ENCODE results near the gene OTOGL. TPM values are rescaled to one million over a fixed set of nuclear protein-coding genes. Genes with fewer than 3 reads are reported as not detected.
"Not testable (repeated sequence)": the region's sequence is repeated elsewhere in the genome, so short reads cannot be mapped to it uniquely, and the experiment has no call there.

Gene OTOGL
- total RNA-seq, 2 experiments from 2014 or later: not detected

- H3K36me3 Mint-ChIP-seq (ENCODE audit: low read depth): no peaks in the 10 kb centered on the region
- peaks cover 7% of the 10 kb centered on the region for H3K4me1 Mint-ChIP-seq
- DNase-seq: no peak
- ChIA-PET POLR2A (no interaction called here), CTCF (no interaction called here)
- H3K4me3 Mint-ChIP-seq: no peak overlapping the region
- H3K9me3 Mint-ChIP-seq: no peaks in the 10 kb centered on the region
- H3K27ac Mint-ChIP-seq: no peak overlapping the region
- H3K27me3 Mint-ChIP-seq: peaks cover 13% of the 10 kb centered on the region
Observed at GRCh38 chr12:80226576-80226975, 127.2 kb downstream of the OTOGL start.

DNA sequence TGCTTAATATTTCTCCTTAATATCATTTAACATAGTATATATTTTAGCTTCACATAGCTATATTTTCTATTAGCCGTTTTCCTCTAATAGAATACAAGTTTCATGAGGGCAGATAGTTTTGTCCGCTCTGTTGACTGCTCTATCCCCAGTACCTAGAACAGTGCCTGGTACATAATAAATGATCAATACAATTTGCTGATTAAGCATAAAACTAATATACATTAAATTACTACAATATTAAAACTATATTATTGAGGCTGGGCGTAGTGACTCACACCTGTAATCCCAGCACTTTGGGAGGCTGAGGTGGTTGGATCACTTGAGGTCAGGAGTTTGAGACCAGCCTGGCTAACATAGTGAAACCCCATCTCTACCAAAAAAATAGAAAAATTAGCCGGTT lies 128.6 kb downstream of the OTOGL start:
- CTCF ChIA-PET; H3K36me3 Mint-ChIP-seq (ENCODE audit: low read depth); H3K27ac Mint-ChIP-seq; POLR2A ChIA-PET; H3K4me3 Mint-ChIP-seq; H3K9me3 Mint-ChIP-seq; H3K4me1 Mint-ChIP-seq; DNase-seq: not testable (repeated sequence)
- peaks cover 13% of the 10 kb centered on the region for H3K27me3 Mint-ChIP-seq

DNA sequence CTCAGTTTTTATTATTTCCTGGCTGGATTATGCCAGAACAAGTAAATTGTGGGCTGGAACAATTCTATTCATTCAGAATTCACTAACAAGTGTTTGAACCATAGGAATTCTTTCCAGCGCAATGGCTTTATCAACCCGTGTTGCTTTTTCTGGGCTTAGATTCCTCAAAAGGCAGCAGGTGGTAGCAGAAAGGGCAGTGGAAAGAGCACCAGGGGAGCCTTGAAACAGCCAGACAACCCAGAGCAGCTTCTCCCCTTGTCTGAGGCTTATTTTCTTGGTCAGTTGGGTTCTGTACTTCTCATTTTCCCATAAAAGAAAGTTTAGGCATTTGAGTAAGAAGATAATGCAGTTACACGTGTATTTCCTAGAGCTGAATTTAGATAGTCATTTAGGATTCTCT lies 130.7 kb downstream of the OTOGL start:
- peaks cover 9% of the 10 kb centered on the region for H3K27me3 Mint-ChIP-seq

GRCh38 chr12:80232837-80233236 lies 133.5 kb downstream of the OTOGL start:
- H3K36me3 Mint-ChIP-seq (ENCODE audit: low read depth): no peaks in the 10 kb centered on the region
- no peak overlapping the region for H3K4me3 Mint-ChIP-seq
- H3K9me3 Mint-ChIP-seq: no peaks in the 10 kb centered on the region
- no peak overlapping the region for H3K27ac Mint-ChIP-seq
- ChIA-PET CTCF (no interaction called here), POLR2A (no interaction called here)
- DNase-seq: no peak
- H3K27me3 Mint-ChIP-seq: peaks cover 2% of the 10 kb centered on the region
- H3K4me1 Mint-ChIP-seq: no peaks in the 10 kb centered on the region

More for the DNA sequence above, 130.7 kb downstream of the OTOGL start:
- DNase-seq: no peak
- no peaks in the 10 kb centered on the region for H3K9me3 Mint-ChIP-seq
- H3K27ac Mint-ChIP-seq: no peak overlapping the region
- H3K36me3 Mint-ChIP-seq (ENCODE audit: low read depth): no peaks in the 10 kb centered on the region
- ChIA-PET POLR2A (no interaction called here), CTCF (no interaction called here)
- H3K4me3 Mint-ChIP-seq: no peak overlapping the region
- H3K4me1 Mint-ChIP-seq: peaks cover 7% of the 10 kb centered on the region

GRCh38 chr12:80233926-80234325 lies 134.6 kb downstream of the OTOGL start:
- Mint-ChIP-seq H3K27me3 (peaks cover 2% of the 10 kb centered on the region), H3K36me3 (ENCODE audit: low read depth) (no peaks in the 10 kb centered on the region), H3K27ac (no peak overlapping the region), H3K4me3 (no peak overlapping the region), H3K9me3 (no peaks in the 10 kb centered on the region), H3K4me1 (no peaks in the 10 kb centered on the region)
- ChIA-PET CTCF (no interaction called here), POLR2A (no interaction called here)
- no peak for DNase-seq

GRCh38 chr12:80234667-80235066 lies 135.3 kb downstream of the OTOGL start:
- Mint-ChIP-seq H3K27me3 (no peaks in the 10 kb centered on the region), H3K4me1 (no peaks in the 10 kb centered on the region), H3K36me3 (ENCODE audit: low read depth) (no peaks in the 10 kb centered on the region), H3K9me3 (no peaks in the 10 kb centered on the region), H3K4me3 (no peak overlapping the region), H3K27ac (no peak overlapping the region)
- ChIA-PET POLR2A (no interaction called here), CTCF (no interaction called here)
- no peak for DNase-seq

- Mint-ChIP-seq H3K27me3 (no peaks in the 10 kb centered on the region), H3K36me3 (ENCODE audit: low read depth) (no peaks in the 10 kb centered on the region), H3K4me1 (no peaks in the 10 kb centered on the region), H3K9me3 (no peaks in the 10 kb centered on the region), H3K27ac (no peak overlapping the region), H3K4me3 (no peak overlapping the region)
- POLR2A ChIA-PET: no interaction called here
- CTCF ChIA-PET: no interaction called here
- no peak for DNase-seq
Observed at GRCh38 chr12:80235944-80236343, 136.6 kb downstream of the OTOGL start.

DNA sequence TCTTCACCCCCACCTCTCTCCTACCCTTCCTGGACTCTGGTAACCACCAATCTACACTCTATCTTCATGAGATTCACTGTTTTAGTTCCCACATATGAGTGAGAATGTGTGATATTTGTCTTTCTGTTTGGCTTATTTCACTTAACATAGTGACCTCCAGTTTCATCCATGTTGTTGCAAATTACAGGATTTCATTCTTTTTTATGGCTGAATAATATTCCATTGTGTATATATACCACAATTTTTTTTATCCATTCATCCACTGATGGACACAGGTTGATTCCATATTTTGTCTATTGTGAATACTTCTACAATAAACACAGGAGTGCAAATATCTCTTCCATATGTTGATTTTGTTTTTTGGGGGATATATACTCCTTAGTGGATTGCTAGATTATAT lies 140.5 kb downstream of the OTOGL start:
- Mint-ChIP-seq H3K4me1 (no peaks in the 10 kb centered on the region), H3K36me3 (ENCODE audit: low read depth) (no peaks in the 10 kb centered on the region), H3K27me3 (no peaks in the 10 kb centered on the region), H3K9me3 (no peaks in the 10 kb centered on the region), H3K4me3 (no peak overlapping the region), H3K27ac (no peak overlapping the region)
- DNase-seq: no peak
- ChIA-PET POLR2A (no interaction called here), CTCF (no interaction called here)

DNA sequence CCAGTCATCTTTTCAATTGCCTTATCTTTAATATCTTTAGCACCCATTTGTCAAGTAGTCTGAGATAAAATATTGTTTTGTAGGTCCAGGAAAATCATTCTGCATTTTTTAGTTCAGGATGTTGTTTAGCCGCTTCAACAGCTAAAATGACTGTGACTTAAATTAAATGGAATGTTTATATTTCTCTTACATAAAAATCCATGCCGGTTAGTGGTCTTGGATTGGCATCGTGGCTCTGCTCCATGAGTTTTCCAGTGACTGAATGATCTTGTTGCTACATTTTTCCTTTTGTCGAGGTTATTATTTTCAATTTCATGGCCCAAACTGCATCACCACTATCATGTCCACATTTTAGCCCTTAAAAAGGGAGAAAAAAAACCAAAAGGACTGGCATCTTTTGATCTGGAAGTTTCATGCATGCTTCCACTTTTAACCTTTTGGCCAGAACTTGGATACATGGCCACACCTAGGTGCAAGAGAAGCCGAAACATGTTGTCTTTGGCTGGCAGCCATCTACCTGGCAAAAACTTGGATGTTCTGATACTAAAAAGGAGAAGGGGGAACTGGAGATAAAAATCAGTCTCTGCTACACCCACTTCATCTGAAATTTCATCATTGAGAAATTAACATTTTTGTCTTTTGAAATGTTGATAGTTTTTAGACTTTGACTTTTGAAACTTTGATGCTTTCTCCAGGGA lies 142.4 kb downstream of the OTOGL start:
- no peaks in the 10 kb centered on the region for H3K27me3 Mint-ChIP-seq
- CTCF ChIA-PET: interaction anchor here (0.8 kb wide), 1 partner anchor 28 kb away, joined by 4 read pairs; no protein-coding TSS in a partner anchor
- no peak for DNase-seq
- no peak overlapping the region for H3K4me3 Mint-ChIP-seq
- H3K9me3 Mint-ChIP-seq: no peaks in the 10 kb centered on the region
- POLR2A ChIA-PET: no interaction called here
- H3K4me1 Mint-ChIP-seq: no peaks in the 10 kb centered on the region
- no peaks in the 10 kb centered on the region for H3K36me3 Mint-ChIP-seq (ENCODE audit: low read depth)
- H3K27ac Mint-ChIP-seq: no peak overlapping the region

GRCh38 chr12:80242321-80242720 lies 143.0 kb downstream of the OTOGL start:
- Mint-ChIP-seq H3K36me3 (ENCODE audit: low read depth) (no peaks in the 10 kb centered on the region), H3K27ac (no peak overlapping the region), H3K4me1 (no peaks in the 10 kb centered on the region), H3K4me3 (no peak overlapping the region), H3K9me3 (no peaks in the 10 kb centered on the region), H3K27me3 (no peaks in the 10 kb centered on the region)
- POLR2A ChIA-PET: no interaction called here
- CTCF ChIA-PET: no interaction called here
- no peak for DNase-seq

GRCh38 chr12:80249581-80249980 lies 150.2 kb downstream of the OTOGL start:
- H3K9me3 Mint-ChIP-seq; H3K4me1 Mint-ChIP-seq; CTCF ChIA-PET; H3K27ac Mint-ChIP-seq; H3K27me3 Mint-ChIP-seq; H3K4me3 Mint-ChIP-seq; H3K36me3 Mint-ChIP-seq (ENCODE audit: low read depth); POLR2A ChIA-PET; DNase-seq: not testable (repeated sequence)

DNA sequence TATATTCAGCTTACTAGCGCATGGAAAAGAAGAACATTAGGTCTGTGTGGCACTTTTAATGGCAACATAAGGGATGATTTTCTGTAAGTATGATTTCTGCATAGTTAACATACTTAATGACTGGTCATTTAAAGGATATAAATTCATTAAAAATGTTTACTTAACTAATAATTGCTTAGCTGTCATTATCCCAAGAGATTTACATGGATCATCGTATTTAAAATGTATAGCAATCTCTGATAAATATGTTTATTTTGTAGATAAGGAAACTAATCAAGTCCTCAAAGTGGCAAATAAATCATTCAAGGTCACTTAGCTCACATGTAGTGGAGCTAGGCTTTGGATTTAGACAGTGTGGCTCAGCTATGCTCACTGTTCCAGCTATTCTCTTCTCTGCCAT lies 158.6 kb downstream of the OTOGL start:
- CTCF ChIA-PET: no interaction called here
- no peak overlapping the region for H3K27ac Mint-ChIP-seq
- POLR2A ChIA-PET: no interaction called here
- no peaks in the 10 kb centered on the region for H3K36me3 Mint-ChIP-seq (ENCODE audit: low read depth)
- no peak for DNase-seq
- no peaks in the 10 kb centered on the region for H3K9me3 Mint-ChIP-seq
- no peak overlapping the region for H3K4me3 Mint-ChIP-seq
- no peaks in the 10 kb centered on the region for H3K4me1 Mint-ChIP-seq
- H3K27me3 Mint-ChIP-seq: peaks cover 4% of the 10 kb centered on the region

DNA sequence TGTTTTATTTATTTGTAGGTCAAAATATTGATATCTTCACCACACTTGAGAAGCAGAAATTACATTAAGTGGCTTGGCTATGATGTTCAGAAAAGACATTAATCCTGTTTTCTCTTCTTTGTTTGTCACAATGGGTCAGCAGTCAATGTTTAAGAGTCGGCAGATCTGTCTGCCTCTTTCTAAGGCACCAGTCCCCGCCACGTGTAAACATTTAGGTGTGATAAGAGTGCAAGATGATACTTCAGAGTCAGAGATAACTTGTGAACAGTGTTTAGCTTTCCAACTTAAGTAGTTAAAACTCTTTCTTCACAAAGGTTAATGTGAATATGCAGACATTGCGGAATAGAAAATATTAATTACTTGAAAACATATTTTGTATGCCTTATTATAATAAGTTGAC lies 160.9 kb downstream of the OTOGL start:
- no peak for DNase-seq
- no peaks in the 10 kb centered on the region for H3K36me3 Mint-ChIP-seq (ENCODE audit: low read depth)
- ChIA-PET POLR2A (no interaction called here), CTCF (no interaction called here)
- H3K27me3 Mint-ChIP-seq: peaks cover 4% of the 10 kb centered on the region
- H3K4me1 Mint-ChIP-seq: no peaks in the 10 kb centered on the region
- no peaks in the 10 kb centered on the region for H3K9me3 Mint-ChIP-seq
- H3K4me3 Mint-ChIP-seq: no peak overlapping the region
- no peak overlapping the region for H3K27ac Mint-ChIP-seq

GRCh38 chr12:80261403-80261802 lies 162.1 kb downstream of the OTOGL start:
- H3K9me3 Mint-ChIP-seq: no peaks in the 10 kb centered on the region
- H3K4me1 Mint-ChIP-seq: no peaks in the 10 kb centered on the region
- DNase-seq: no peak
- CTCF ChIA-PET: interaction anchor here (0.6 to 0.8 kb wide), 2 partner anchors 9 to 573 kb away, joined by 3 read pairs; no protein-coding TSS in a partner anchor
- H3K4me3 Mint-ChIP-seq: no peak overlapping the region
- POLR2A ChIA-PET: no interaction called here
- no peaks in the 10 kb centered on the region for H3K36me3 Mint-ChIP-seq (ENCODE audit: low read depth)
- peaks cover 4% of the 10 kb centered on the region for H3K27me3 Mint-ChIP-seq
- H3K27ac Mint-ChIP-seq: no peak overlapping the region

All from activated CD4-positive, alpha-beta memory T cell treated with anti-CD3 and anti-CD28 coated beads, Interleukin-2, amount 10 ng/mL, durations not matched to agents 7 days and 5 days (primary cell).